ENCODE data around the gene NRARP.

The NRARP gene

GRCh38 chr9:137310189-137311052 lies 8.3 kb upstream of the NRARP start:
- DNase-seq = no peak

GRCh38 chr9:137309368-137310188 lies 7.5 kb upstream of the NRARP start:
- DNase-seq = no peak

- DNase-seq = no peak
Observed at GRCh38 chr9:137308057-137308619, 6.1 kb upstream of the NRARP start.

- DNase-seq = peak; percentile 51 to 78 (median 76)
Observed at GRCh38 chr9:137307255-137308056, 5.4 kb upstream of the NRARP start.

- DNase-seq = no peak
Observed at GRCh38 chr9:137306850-137307254, 4.8 kb upstream of the NRARP start.

- DNase-seq = peak in 2 of 4 experiments; percentile 42 to 48
Observed at GRCh38 chr9:137306066-137306849, 4.2 kb upstream of the NRARP start.

- no peak for DNase-seq
Observed at GRCh38 chr9:137305798-137306065, 3.7 kb upstream of the NRARP start.

GRCh38 chr9:137305060-137305797 lies 3.2 kb upstream of the NRARP start:
- peak; percentile 55 to 74 (median 66) for DNase-seq

GRCh38 chr9:137304383-137305059 lies 2.5 kb upstream of the NRARP start:
- DNase-seq = no peak

- no peak for DNase-seq
Observed at GRCh38 chr9:137303893-137304382, 1.9 kb upstream of the NRARP start.

- no peak for DNase-seq
Observed at GRCh38 chr9:137303151-137303892, 1.3 kb upstream of the NRARP start.

- DNase-seq = peak in 2 of 4 experiments; percentile 61 to 76
Observed at GRCh38 chr9:137302449-137303150, 529 bp upstream of the NRARP start.

GRCh38 chr9:137301081-137301947 lies 757 bp downstream of the NRARP start:
- peak in 3 of 4 experiments; percentile 41 to 71 (median 56) for DNase-seq

GRCh38 chr9:137300567-137301080 lies 1.4 kb downstream of the NRARP start:
- no peak for DNase-seq

- DNase-seq = no peak
Observed at GRCh38 chr9:137299938-137300337, 2.1 kb downstream of the NRARP start.

- peak in 1 of 4 experiments; percentile 1 for DNase-seq
Observed at GRCh38 chr9:137299203-137299565, 2.9 kb downstream of the NRARP start.

- DNase-seq = no peak
Observed at GRCh38 chr9:137298401-137299202, 3.5 kb downstream of the NRARP start.
